K562 (cell line): Measurements from ENCODE around the gene TTC9C. TPM values are rescaled to one million over a fixed set of nuclear protein-coding genes. Genes with fewer than 3 reads are reported as not detected.

Experiments
- EGR1 ChIP-seq: fragments of 450-650 bp; conservative IDR thresholded peaks from 2 replicates; pipeline ENCODE4 v1.6.1; 2017; ENCODE audit warnings: mild to moderate bottlenecking
- HMGXB4 ChIP-seq: sonication (generic); formaldehyde crosslinking; IDR thresholded peaks from 2 replicates; pipeline ENCODE4 v1.8.1; 2023; ENCODE audit warnings: mild to moderate bottlenecking, missing genetic modification reagents
- ILK ChIP-seq: fragments of 450-650 bp; IDR thresholded peaks from 2 replicates; pipeline ENCODE4 v1.6.1; 2016; ENCODE audit warnings: missing genetic modification characterization, low read depth, mild to moderate bottlenecking, missing compliant biosample characterization, moderate library complexity, borderline replicate concordance
- NONO ChIP-seq, 2 experiments: fragments of 200-400 bp in 1 of 2; fragments of 450-650 bp in 1 of 2; formaldehyde crosslinking in 1 of 2; IDR thresholded peaks; 2 replicates each; pipeline ENCODE4 v1.6.1; 2017; ENCODE audit warnings: low read depth in 2 of 2, mild to moderate bottlenecking in 2 of 2, moderate library complexity in 2 of 2, low read length in 1 of 2
- PRDM10 ChIP-seq: fragments of 450-650 bp; IDR thresholded peaks from 2 replicates; pipeline ENCODE4 v1.6.1; 2018; ENCODE audit not compliant: partially characterized antibody
- TFE3 ChIP-seq: fragments of 450-650 bp; formaldehyde crosslinking; IDR thresholded peaks from 2 replicates; pipeline ENCODE4 v1.4.0; 2020; ENCODE audit warnings: mild to moderate bottlenecking, mixed read lengths
- ZFP36 ChIP-seq: fragments of 150-350 bp; IDR thresholded peaks from 2 replicates; pipeline ENCODE4 v1.6.1; 2018; ENCODE audit warnings: low read length, low read depth; ENCODE audit not compliant: partially characterized antibody
- ZNF23 ChIP-seq: fragments of 250-450 bp; sonication (Bioruptor Pico); IDR thresholded peaks from 2 replicates; pipeline ENCODE4 v1.4.0; 2020; ENCODE audit warnings: mild to moderate bottlenecking
- ZNF561 ChIP-seq: fragments of 450-650 bp; formaldehyde crosslinking; conservative IDR thresholded peaks from 2 replicates; pipeline ENCODE4 v1.4.0; 2020; ENCODE audit warnings: mild to moderate bottlenecking, moderate library complexity
- ZNF639 ChIP-seq, 2 experiments: fragments of 200-800 bp in 1 of 2; sonication (Bioruptor generic) in 1 of 2; sonication (generic) in 1 of 2; formaldehyde crosslinking in 1 of 2; IDR thresholded peaks in 1 of 2; conservative IDR thresholded peaks in 1 of 2; 2 replicates each; pipeline versions ENCODE4 v1.5.0 to v1.6.1; 2016 to 2020; ENCODE audit warnings: missing compliant biosample characterization in 1 of 2, missing genetic modification characterization in 1 of 2, missing genetic modification reagents in 1 of 2
- ZNF699 ChIP-seq: fragments of 250-450 bp; sonication (Bioruptor Pico); IDR thresholded peaks from 2 replicates; pipeline ENCODE4 v1.8.0; 2021; ENCODE audit warnings: mild to moderate bottlenecking, moderate library complexity; ENCODE audit not compliant: insufficient replicate concordance
- polyA plus RNA-seq, 8 experiments: library from polyadenylated mRNA; depleted of rRNA in 4 of 8; stranded (reverse) in 5 of 8; unstranded in 3 of 8; fragments of >200 nt; fragmentation: Nextera tagmentation in 2 of 8; fragmentation: Illumina TruSeq in 1 of 8; extraction: Ambion mirVana in 2 of 8; extraction: Trizol in 1 of 8; gene quantifications; 2 replicates each; pipeline versions ENCODE4 v1.2.1 to v1.2.3, GENCODE V29; 2011 to 2014; ENCODE audit warnings: inconsistent platforms in 1 of 8, missing spikeins in 1 of 8
- total RNA-seq, 7 experiments: library from RNA; depleted of rRNA in 6 of 7; stranded (reverse); fragments of >200 nt in 6 of 7; fragmentation: Illumina TruSeq in 2 of 7; extraction: Trizol in 2 of 7; gene quantifications; 2 replicates each; pipeline versions ENCODE4 v1.2.1 to v1.2.3, GENCODE V29; 2011 to 2021; ENCODE audit warnings: low replicate concordance in 1 of 7
- TF ChIP-seq, protein P1 (sequence below): IDR thresholded peaks from 3 replicates; pipeline ENCODE4 v1.6.1; 2011; ENCODE audit warnings: borderline replicate concordance, mild to moderate bottlenecking, moderate library complexity; ENCODE audit not compliant: insufficient read length; ENCODE audit errors: extremely low read depth

Gene TTC9C
- total and polyA plus RNA-seq, 9 of the 15 experiments (the other 6 are each of a cell fraction or from before 2014, with no cell fraction given), result 32.8 to 59.0 (median 37.1) TPM

DNA sequence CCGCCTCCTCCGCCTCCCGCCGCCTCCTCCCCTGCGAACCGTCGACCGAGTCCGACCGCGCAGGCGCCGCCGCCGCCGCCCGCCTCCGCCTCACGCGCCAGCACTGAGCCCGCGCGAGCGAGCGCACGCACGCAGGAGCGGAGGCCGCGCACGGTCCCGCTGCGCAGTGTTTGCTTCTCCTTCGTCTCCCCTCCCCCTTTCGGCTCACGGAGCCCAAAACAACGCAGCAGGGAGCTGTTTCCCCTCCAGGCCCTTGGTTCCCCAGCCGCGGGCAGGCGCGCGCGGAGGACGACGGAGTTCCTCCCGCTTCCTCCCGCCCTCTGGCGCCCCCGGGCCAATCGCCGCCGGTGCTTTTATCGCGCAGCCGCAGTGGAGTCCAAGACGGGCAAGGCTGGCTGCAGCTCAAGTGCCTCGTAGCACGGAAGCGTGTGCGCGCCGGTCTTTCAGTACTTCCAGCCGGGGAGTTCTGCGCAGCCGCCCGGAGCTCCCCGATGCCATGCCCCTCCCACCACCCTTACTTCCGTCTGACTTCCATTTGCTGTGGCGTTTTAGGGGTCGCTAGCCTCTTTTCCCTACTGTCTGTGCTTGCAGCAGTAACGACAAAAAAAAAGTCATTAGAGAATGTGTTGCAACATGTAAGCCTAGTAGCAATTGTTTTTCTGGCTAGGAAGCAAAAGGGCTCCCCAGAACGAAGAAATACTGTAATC is 968 bp upstream of the TTC9C start, which contains the start of gene HNRNPUL2 (continued):
- TF ChIP-seq ZNF699 (CRISPR knock-in tag) (no peak), PRDM10 (no peak), ZNF23 (CRISPR knock-in tag) (no peak), HMGXB4 (CRISPR knock-in tag) (0 out of 2 replicates have a peak, but pooled peaks have one; percentile 76), ZNF639 (CRISPR knock-in tag; conservative IDR thresholded peaks at IDR 0.05 in 1 of 2, IDR thresholded peaks at IDR 0.05 in 1 of 2) (peak in 1 of 2 experiments; percentile 93; a peak in 2 of 4 replicates), EGR1 (peak; percentile 55; the same call in 1 of the 2 replicates), ILK (no peak), ZNF561 (CRISPR knock-in tag) (no peak), TFE3 (no peak; the same call in 1 of the 2 replicates), NONO (IDR thresholded peaks at IDR 0.05; ENCODE audit: low read depth in 2 of 2, low read length in 1 of 2) (peak in 1 of 2 experiments; percentile 57; a peak in 1 of 4 replicates), ZFP36 (no peak)
- TF ChIP-seq, protein P1, sequence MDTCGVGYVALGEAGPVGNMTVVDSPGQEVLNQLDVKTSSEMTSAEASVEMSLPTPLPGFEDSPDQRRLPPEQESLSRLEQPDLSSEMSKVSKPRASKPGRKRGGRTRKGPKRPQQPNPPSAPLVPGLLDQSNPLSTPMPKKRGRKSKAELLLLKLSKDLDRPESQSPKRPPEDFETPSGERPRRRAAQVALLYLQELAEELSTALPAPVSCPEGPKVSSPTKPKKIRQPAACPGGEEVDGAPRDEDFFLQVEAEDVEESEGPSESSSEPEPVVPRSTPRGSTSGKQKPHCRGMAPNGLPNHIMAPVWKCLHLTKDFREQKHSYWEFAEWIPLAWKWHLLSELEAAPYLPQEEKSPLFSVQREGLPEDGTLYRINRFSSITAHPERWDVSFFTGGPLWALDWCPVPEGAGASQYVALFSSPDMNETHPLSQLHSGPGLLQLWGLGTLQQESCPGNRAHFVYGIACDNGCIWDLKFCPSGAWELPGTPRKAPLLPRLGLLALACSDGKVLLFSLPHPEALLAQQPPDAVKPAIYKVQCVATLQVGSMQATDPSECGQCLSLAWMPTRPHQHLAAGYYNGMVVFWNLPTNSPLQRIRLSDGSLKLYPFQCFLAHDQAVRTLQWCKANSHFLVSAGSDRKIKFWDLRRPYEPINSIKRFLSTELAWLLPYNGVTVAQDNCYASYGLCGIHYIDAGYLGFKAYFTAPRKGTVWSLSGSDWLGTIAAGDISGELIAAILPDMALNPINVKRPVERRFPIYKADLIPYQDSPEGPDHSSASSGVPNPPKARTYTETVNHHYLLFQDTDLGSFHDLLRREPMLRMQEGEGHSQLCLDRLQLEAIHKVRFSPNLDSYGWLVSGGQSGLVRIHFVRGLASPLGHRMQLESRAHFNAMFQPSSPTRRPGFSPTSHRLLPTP, result no peak
